GM12878 (cell line): ENCODE results near the gene DSC3. TPM values are rescaled to one million over a fixed set of nuclear protein-coding genes. Genes with fewer than 3 reads are reported as not detected.

Source experiments
- ATAC-seq: fragments of 200-7000 bp; cut with Tn5 transposase; 3 replicates; pipeline ENCODE4 v1.9.1; 2020; ENCODE audit warnings: mild to moderate bottlenecking, moderate library complexity
- BruUV-seq: library from RNA; stranded (reverse); fragments of 400-500 nt; replicated peaks from 2 replicates; lab custom pipeline; 2021; lab: Mats Ljungman, UMichigan
- CTCF ChIA-PET: fragments of 300-600 bp; sonication (Branson Sonifier 250); formaldehyde crosslinking; extraction: SDS; loops from one replicate; lab custom pipeline; 2021; ENCODE audit warnings: inconsistent platforms; lab: Yijun Ruan, JAX
- POLR2A ChIA-PET: fragments of 350-600 bp; formaldehyde crosslinking; extraction: SDS; loops from one replicate; lab custom pipeline; 2021; ENCODE audit warnings: inconsistent platforms; lab: Charles Lee
- RAD21 ChIA-PET: fragments of 300-600 bp; sonication (Branson Sonifier 250); formaldehyde crosslinking; loops from one replicate; lab custom pipeline; 2023; ENCODE audit warnings: antibody characterized with exemption; ENCODE audit not compliant: unreplicated experiment; lab: Charles Lee
- SMC1A ChIA-PET: fragments of 300-600 bp; sonication (Branson Sonifier 250); formaldehyde crosslinking; loops from one replicate; lab custom pipeline; 2023; ENCODE audit not compliant: unreplicated experiment, uncharacterized antibody; lab: Charles Lee
- DNase-seq: peaks from one replicate; pipeline ENCODE4 v3.0.0-alpha.2; 2011; ENCODE audit warnings: low read depth, low spot score
- FAIRE-seq: peaks from 3 replicates; lab custom pipeline; 2011; peaks lifted over from hg19 to GRCh38; lab: Jason Lieb, UNC
- H2AFZ ChIP-seq: 2 replicates; pipeline ENCODE4 v1.6.0; 2011; ENCODE audit warnings: low read depth, low read length, control low read depth; ENCODE audit not compliant: control insufficient read depth
- H3K27ac ChIP-seq: 2 replicates; pipeline ENCODE4 v1.5.1; 2011; ENCODE audit warnings: control low read depth; ENCODE audit not compliant: control insufficient read depth, insufficient read depth
- H3K27me3 ChIP-seq, 2 experiments: replicated peaks in 1 of 2; 2 replicates each; pipeline versions ENCODE4 v1.6.0 to v1.6.1; 2011; ENCODE audit warnings: low read length in 1 of 2; ENCODE audit not compliant: control insufficient read depth in 2 of 2, insufficient read depth in 2 of 2
- H3K36me3 ChIP-seq, 2 experiments: 2 replicates each; pipeline ENCODE4 v1.5.1; 2011; ENCODE audit warnings: low read length in 1 of 2; ENCODE audit not compliant: control insufficient read depth in 2 of 2, insufficient read depth in 2 of 2
- H3K4me1 ChIP-seq: 2 replicates; pipeline ENCODE4 v1.6.1; 2011; ENCODE audit warnings: mild to moderate bottlenecking, low read length, moderate library complexity, mixed read lengths; ENCODE audit not compliant: control insufficient read depth, insufficient read depth
- H3K4me2 ChIP-seq: 2 replicates; pipeline ENCODE4 v1.6.0; 2011; ENCODE audit warnings: control low read depth; ENCODE audit not compliant: control insufficient read depth, insufficient read depth
- H3K4me3 ChIP-seq: fragments of 200-600 bp; sonication (generic); 2 replicates; pipeline ENCODE4 v1.5.1; 2016
- H3K79me2 ChIP-seq: 2 replicates; pipeline ENCODE4 v1.6.0; 2011; ENCODE audit warnings: low read length; ENCODE audit not compliant: control insufficient read depth, insufficient read depth
- H3K9ac ChIP-seq: 2 replicates; pipeline ENCODE4 v1.8.0; 2011; ENCODE audit warnings: low read length, control low read depth, mixed read lengths; ENCODE audit not compliant: control insufficient read depth, insufficient read depth
- H3K9me3 ChIP-seq: replicated peaks from 3 replicates; pipeline ENCODE4 v1.5.1; 2011; ENCODE audit warnings: mild to moderate bottlenecking, low read length; ENCODE audit not compliant: control insufficient read depth, insufficient read depth
- H4K20me1 ChIP-seq: 2 replicates; pipeline ENCODE4 v1.6.0; 2011; ENCODE audit not compliant: control insufficient read depth, insufficient read depth
- ATF3 ChIP-seq: IDR thresholded peaks from 2 replicates; pipeline ENCODE4 v1.6.1; 2011; ENCODE audit warnings: low read depth, mild to moderate bottlenecking, low read length, moderate library complexity, borderline replicate concordance; ENCODE audit errors: extremely low read depth
- CEBPB ChIP-seq, 2 experiments: fragments of 150-350 bp in 1 of 2; IDR thresholded peaks; 2 replicates each; pipeline ENCODE4 v1.6.1; 2012 to 2014; ENCODE audit warnings: low read depth in 2 of 2, low read length in 2 of 2, borderline replicate concordance in 1 of 2, inconsistent platforms in 1 of 2
- FOXM1 ChIP-seq: IDR thresholded peaks from 2 replicates; pipeline ENCODE4 v1.6.1; 2012; ENCODE audit warnings: low read depth, mild to moderate bottlenecking, inconsistent platforms, low read length, moderate library complexity
- HDAC2 ChIP-seq: fragments of 200-600 bp; sonication (generic); IDR thresholded peaks from 2 replicates; pipeline ENCODE4 v1.6.1; 2017
- HDGF ChIP-seq: fragments of 450-650 bp; IDR thresholded peaks from 2 replicates; pipeline ENCODE4 v1.6.1; 2016; ENCODE audit warnings: antibody characterized with exemption
- HSF1 ChIP-seq: fragments of 150-350 bp; IDR thresholded peaks from 2 replicates; pipeline ENCODE4 v1.6.1; 2014; ENCODE audit warnings: mild to moderate bottlenecking, low read depth, low read length
- NFXL1 ChIP-seq: fragments of 450-650 bp; IDR thresholded peaks from 2 replicates; pipeline ENCODE4 v1.6.1; 2017; ENCODE audit warnings: antibody characterized with exemption, mild to moderate bottlenecking, borderline replicate concordance
- NFYB ChIP-seq: IDR thresholded peaks from 2 replicates; pipeline ENCODE4 v1.6.1; 2011; ENCODE audit warnings: low read depth, mild to moderate bottlenecking, low read length, improper control_type of control experiment, moderate library complexity; ENCODE audit not compliant: insufficient read depth
- PAX5 ChIP-seq: IDR thresholded peaks from 2 replicates; pipeline ENCODE4 v1.6.1; 2011; ENCODE audit warnings: low read depth, low read length, borderline replicate concordance
- RCOR1 ChIP-seq: conservative IDR thresholded peaks from 2 replicates; pipeline ENCODE4 v1.6.1; 2012; ENCODE audit warnings: low read depth, low read length, improper control_type of control experiment
- SIN3A ChIP-seq: IDR thresholded peaks from 2 replicates; pipeline ENCODE4 v1.6.1; 2012; ENCODE audit warnings: low read depth, low read length, improper control_type of control experiment
- SMAD1 ChIP-seq: fragments of 450-650 bp; IDR thresholded peaks from 2 replicates; pipeline ENCODE4 v1.6.1; 2018; ENCODE audit warnings: mild to moderate bottlenecking, low read depth; ENCODE audit not compliant: partially characterized antibody
- ZBTB11 ChIP-seq: fragments of 450-650 bp; formaldehyde crosslinking; IDR thresholded peaks from 2 replicates; pipeline ENCODE4 v1.5.0; 2022; ENCODE audit warnings: mild to moderate bottlenecking, missing genetic modification characterization
- WGBS: methylation state at CpG from one replicate; pipeline ENCODE4 v1.1.6; 2016; ENCODE audit warnings: low lambda C conversion rate; ENCODE audit not compliant: insufficient replicate concordance, insufficient coverage; ENCODE audit errors: missing lambda C conversion rate; 5-methylcytosine and 5-hydroxymethylcytosine counted together
- in situ Hi-C: fragments of 300-500 bp; cut with MboI; formaldehyde crosslinking; loops from 9 replicates; pipeline ENCODE4 v1.14.3; 2018; ENCODE audit warnings: mixed read lengths
- intact Hi-C: fragments of 100-400 bp; cut with micrococcal nuclease; formaldehyde crosslinking; loops from one replicate; pipeline ENCODE4 v1.14.2; 2022; ENCODE audit not compliant: unreplicated experiment
- polyA plus RNA-seq, 11 experiments: library from polyadenylated mRNA; depleted of rRNA in 4 of 11; unstranded in 6 of 11; stranded (reverse) in 5 of 11; fragments of >200 nt; fragmentation: Nextera tagmentation in 4 of 11; fragmentation: Illumina TruSeq in 1 of 11; extraction: Ambion mirVana in 4 of 11; extraction: Trizol in 1 of 11; gene quantifications; 1 replicate in 1 of 11; 2 replicates in 10 of 11; pipeline versions ENCODE4 v1.2.1 to v1.2.3, GENCODE V29; 2011 to 2016; ENCODE audit warnings: inconsistent platforms in 2 of 11, missing spikeins in 2 of 11, low read depth in 1 of 11
- total RNA-seq, 4 experiments: library from RNA; depleted of rRNA in 3 of 4; stranded (reverse); fragments of >200 nt in 3 of 4; fragmentation: Illumina TruSeq in 1 of 4; extraction: Trizol in 1 of 4; gene quantifications; 2 replicates each; pipeline versions ENCODE4 v1.2.1 to v1.2.3, GENCODE V29; 2013 to 2021
- TF ChIP-seq, protein P1 (sequence below): fragments of 150-350 bp; IDR thresholded peaks from 2 replicates; pipeline ENCODE4 v1.6.1; 2016; ENCODE audit warnings: low read depth, low read length

DSC3 gene
- total and polyA plus RNA-seq, 10 of the 15 experiments (the other 5 are each of a cell fraction or from before 2014, with no cell fraction given) = 0.01 to 2.9 (median 1.6) TPM

DNA sequence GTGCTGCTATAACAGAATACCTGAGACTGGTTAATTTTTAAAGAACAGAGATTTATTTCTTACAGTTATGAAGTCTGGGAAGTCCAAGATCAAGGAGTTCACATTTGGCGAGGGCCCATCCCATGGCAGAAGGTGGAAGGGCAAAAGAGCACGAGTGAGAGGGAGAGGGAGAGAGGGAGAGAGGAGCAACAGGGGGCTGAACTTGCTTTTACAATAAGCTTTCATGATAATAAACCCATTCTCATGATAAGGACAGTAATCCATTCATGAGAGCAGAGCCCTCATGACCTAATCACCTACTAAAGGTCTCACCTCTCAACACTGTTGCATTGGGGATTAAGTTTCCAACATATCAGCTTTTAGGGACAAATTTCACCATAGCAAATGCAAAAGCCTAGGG is 45.3 kb downstream of the DSC3 start:
- Histone ChIP-seq H3K4me3 (no peak overlapping the region), H3K79me2 (no peaks in the 10 kb centered on the region), H2AFZ (no peak overlapping the region), H3K27me3 (peaks cover 0 to 3% of the 10 kb centered on the region in 2 experiments; a peak in 1 of 4 replicates), H4K20me1 (no peaks in the 10 kb centered on the region), H3K9me3 (no peaks in the 10 kb centered on the region), H3K4me2 (no peak overlapping the region), H3K9ac (no peak overlapping the region), H3K27ac (no peak overlapping the region), H3K4me1 (no peaks in the 10 kb centered on the region), H3K36me3 (no peaks in the 10 kb centered on the region)
- FAIRE-seq (no peak), ATAC-seq (no peak), DNase-seq (no peak)
- intact Hi-C loops = no loop called here
- POLR2A ChIA-PET = no interaction called here
- in situ Hi-C loops = no loop called here
- no TSS peak for BruUV-seq
- RAD21 ChIA-PET = no interaction called here
- 0% methylated on average over 2 of the region's 2 CpGs for WGBS
- SMC1A ChIA-PET = no interaction called here
- CTCF ChIA-PET = no interaction called here
- no peak for TF ChIP-seq NFYB
- TF ChIP-seq CEBPB (IDR thresholded peaks at IDR 0.05; ENCODE audit: borderline replicate concordance in 1 of 2, low read depth in 2 of 2, low read length in 2 of 2) = no peak
- no peak for TF ChIP-seq ZBTB11
- no peak for TF ChIP-seq SIN3A
- TF ChIP-seq NFXL1 = no peak
- no peak for TF ChIP-seq FOXM1
- TF ChIP-seq PAX5 = no peak
- no peak for TF ChIP-seq ATF3
- no peak for TF ChIP-seq HDGF
- no peak for TF ChIP-seq SMAD1
- TF ChIP-seq, protein P1, sequence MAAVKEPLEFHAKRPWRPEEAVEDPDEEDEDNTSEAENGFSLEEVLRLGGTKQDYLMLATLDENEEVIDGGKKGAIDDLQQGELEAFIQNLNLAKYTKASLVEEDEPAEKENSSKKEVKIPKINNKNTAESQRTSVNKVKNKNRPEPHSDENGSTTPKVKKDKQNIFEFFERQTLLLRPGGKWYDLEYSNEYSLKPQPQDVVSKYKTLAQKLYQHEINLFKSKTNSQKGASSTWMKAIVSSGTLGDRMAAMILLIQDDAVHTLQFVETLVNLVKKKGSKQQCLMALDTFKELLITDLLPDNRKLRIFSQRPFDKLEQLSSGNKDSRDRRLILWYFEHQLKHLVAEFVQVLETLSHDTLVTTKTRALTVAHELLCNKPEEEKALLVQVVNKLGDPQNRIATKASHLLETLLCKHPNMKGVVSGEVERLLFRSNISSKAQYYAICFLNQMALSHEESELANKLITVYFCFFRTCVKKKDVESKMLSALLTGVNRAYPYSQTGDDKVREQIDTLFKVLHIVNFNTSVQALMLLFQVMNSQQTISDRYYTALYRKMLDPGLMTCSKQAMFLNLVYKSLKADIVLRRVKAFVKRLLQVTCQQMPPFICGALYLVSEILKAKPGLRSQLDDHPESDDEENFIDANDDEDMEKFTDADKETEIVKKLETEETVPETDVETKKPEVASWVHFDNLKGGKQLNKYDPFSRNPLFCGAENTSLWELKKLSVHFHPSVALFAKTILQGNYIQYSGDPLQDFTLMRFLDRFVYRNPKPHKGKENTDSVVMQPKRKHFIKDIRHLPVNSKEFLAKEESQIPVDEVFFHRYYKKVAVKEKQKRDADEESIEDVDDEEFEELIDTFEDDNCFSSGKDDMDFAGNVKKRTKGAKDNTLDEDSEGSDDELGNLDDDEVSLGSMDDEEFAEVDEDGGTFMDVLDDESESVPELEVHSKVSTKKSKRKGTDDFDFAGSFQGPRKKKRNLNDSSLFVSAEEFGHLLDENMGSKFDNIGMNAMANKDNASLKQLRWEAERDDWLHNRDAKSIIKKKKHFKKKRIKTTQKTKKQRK = no peak
- TF ChIP-seq RCOR1 = no peak
- no peak for TF ChIP-seq HSF1
- TF ChIP-seq HDAC2 = no peak
